ENCODE data around the gene RPS6KB2. TPM values are rescaled to one million over a fixed set of nuclear protein-coding genes. Genes with fewer than 3 reads are reported as not detected.

RPS6KB2 gene
- total RNA-seq, 4 donors from 2014 or later: 36.9 to 69.3 (median 47.1) TPM

- no peaks in the 10 kb centered on the region for H3K9me3 ChIP-seq
- H3K27ac ChIP-seq: no peak overlapping the region
- peaks cover 0 to 4% (median 0%) of the 10 kb centered on the region in 4 donors for H3K4me1 ChIP-seq
- H3K36me3 ChIP-seq: no peaks in the 10 kb centered on the region
- 73 to 82% methylated on average over 18 to 21 of the region's 25 CpGs for WGBS, 2 donors
- no peaks in the 10 kb centered on the region for H3K27me3 ChIP-seq
- no peak for DNase-seq (ENCODE audit: low spot score in 2 of 2)
- H3K4me3 ChIP-seq: no peak overlapping the region
- no peak for TF ChIP-seq EP300 (IDR thresholded peaks at IDR 0.05)
- TF ChIP-seq POLR2A (IDR thresholded peaks at IDR 0.05): no peak
- no peak for TF ChIP-seq CTCF (IDR thresholded peaks at IDR 0.05)
Observed at GRCh38 chr11:67450796-67451657, 22.7 kb downstream of the RPS6KB2 start.

GRCh38 chr11:67451658-67451976 lies 23.3 kb downstream of the RPS6KB2 start:
- H3K36me3 ChIP-seq: no peaks in the 10 kb centered on the region
- H3K27ac ChIP-seq: no peak overlapping the region
- no peaks in the 10 kb centered on the region for H3K27me3 ChIP-seq

GRCh38 chr11:67452141-67452952 lies 24.1 kb downstream of the RPS6KB2 start, which contains the start of gene GPR152:
Gene GPR152 (minus strand): TSS chr11:67452729. CDS start chr11:67452724, 5 bp downstream.
- Histone ChIP-seq H3K9me3 (no peaks in the 10 kb centered on the region), H3K27ac (peak within 1 kb of the TSS in 1 of 4 donors; percentile 27), H3K27me3 (no peaks in the 10 kb centered on the region), H3K36me3 (no peaks in the 10 kb centered on the region), H3K4me1 (no peaks in the 10 kb centered on the region), H3K4me3 (peak within 1 kb of the TSS in 1 of 4 donors; percentile 8)
- DNase-seq (ENCODE audit: low spot score in 2 of 2): no peak
- no peak for TF ChIP-seq CTCF (IDR thresholded peaks at IDR 0.05)
- no peak for TF ChIP-seq EP300 (IDR thresholded peaks at IDR 0.05)
- no peak for TF ChIP-seq POLR2A (IDR thresholded peaks at IDR 0.05)
- 79 to 81% methylated on average over 20 to 33 of the region's 33 CpGs for WGBS, 2 donors

More at GRCh38 chr11:67451658-67451976, 23.3 kb downstream of the RPS6KB2 start:
- 88 to 92% methylated on average over 13 to 14 of the region's 14 CpGs for WGBS, 2 donors
- DNase-seq (ENCODE audit: low spot score in 2 of 2): no peak
- no peak overlapping the region for H3K4me3 ChIP-seq
- no peaks in the 10 kb centered on the region for H3K9me3 ChIP-seq
- TF ChIP-seq POLR2A (IDR thresholded peaks at IDR 0.05) (no peak), EP300 (IDR thresholded peaks at IDR 0.05) (no peak), CTCF (IDR thresholded peaks at IDR 0.05) (no peak)
- H3K4me1 ChIP-seq: no peaks in the 10 kb centered on the region

GRCh38 chr11:67453816-67454732 lies 25.8 kb downstream of the RPS6KB2 start:
- no peak for DNase-seq (ENCODE audit: low spot score in 2 of 2)
- Histone ChIP-seq H3K27ac (no peak overlapping the region), H3K27me3 (no peaks in the 10 kb centered on the region), H3K9me3 (no peaks in the 10 kb centered on the region), H3K4me3 (no peak overlapping the region), H3K4me1 (no peaks in the 10 kb centered on the region), H3K36me3 (no peaks in the 10 kb centered on the region)
- WGBS, 2 donors: 81 to 91% methylated on average over 14 to 17 of the region's 21 CpGs
- TF ChIP-seq POLR2A (IDR thresholded peaks at IDR 0.05): no peak
- no peak for TF ChIP-seq EP300 (IDR thresholded peaks at IDR 0.05)
- no peak for TF ChIP-seq CTCF (IDR thresholded peaks at IDR 0.05)
